ENCODE measurements around the gene NTSR1. TPM values are rescaled to one million over a fixed set of nuclear protein-coding genes. Genes with fewer than 3 reads are reported as not detected.

Gene NTSR1
- total and polyA plus RNA-seq, 9 donors = 0.05 to 0.23 (median 0.08) TPM; not detected in 5

DNA sequence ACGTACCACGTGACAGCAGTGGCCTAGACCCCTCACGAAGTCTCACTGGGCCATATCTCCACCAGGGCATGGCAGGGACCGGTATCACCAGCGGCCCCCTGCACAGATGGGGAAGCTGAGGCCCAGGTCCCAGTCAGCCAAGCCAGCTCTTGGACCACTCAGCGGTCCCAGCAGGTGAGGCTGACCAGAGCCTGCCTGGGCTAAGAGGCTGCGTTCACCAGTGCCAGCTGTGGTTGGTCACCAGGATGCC, 85.0 kb downstream of the NTSR1 start:
- intact Hi-C loops (cut with DNase I) = loop anchor here in 3 of 4 donors (5.0 kb wide), 4 partner anchors 126 to 491 kb away; partner anchors contain the start of gene ADRM1 (in 1 of the 3)
- Histone ChIP-seq H3K4me1 (ENCODE audit: insufficient read depth) (peaks cover 7% of the 10 kb centered on the region), H3K27ac (peak overlapping the region; percentile 80 to 92), H3K9me3 (no peaks in the 10 kb centered on the region), H3K4me3 (peak overlapping the region; percentile 48), H3K36me3 (no peaks in the 10 kb centered on the region), H3K27me3 (no peaks in the 10 kb centered on the region)
- TF ChIP-seq EP300 (IDR thresholded peaks at IDR 0.05) (no peak), POLR2A (IDR thresholded peaks at IDR 0.05) (no peak)
- TF ChIP-seq, protein P1, sequence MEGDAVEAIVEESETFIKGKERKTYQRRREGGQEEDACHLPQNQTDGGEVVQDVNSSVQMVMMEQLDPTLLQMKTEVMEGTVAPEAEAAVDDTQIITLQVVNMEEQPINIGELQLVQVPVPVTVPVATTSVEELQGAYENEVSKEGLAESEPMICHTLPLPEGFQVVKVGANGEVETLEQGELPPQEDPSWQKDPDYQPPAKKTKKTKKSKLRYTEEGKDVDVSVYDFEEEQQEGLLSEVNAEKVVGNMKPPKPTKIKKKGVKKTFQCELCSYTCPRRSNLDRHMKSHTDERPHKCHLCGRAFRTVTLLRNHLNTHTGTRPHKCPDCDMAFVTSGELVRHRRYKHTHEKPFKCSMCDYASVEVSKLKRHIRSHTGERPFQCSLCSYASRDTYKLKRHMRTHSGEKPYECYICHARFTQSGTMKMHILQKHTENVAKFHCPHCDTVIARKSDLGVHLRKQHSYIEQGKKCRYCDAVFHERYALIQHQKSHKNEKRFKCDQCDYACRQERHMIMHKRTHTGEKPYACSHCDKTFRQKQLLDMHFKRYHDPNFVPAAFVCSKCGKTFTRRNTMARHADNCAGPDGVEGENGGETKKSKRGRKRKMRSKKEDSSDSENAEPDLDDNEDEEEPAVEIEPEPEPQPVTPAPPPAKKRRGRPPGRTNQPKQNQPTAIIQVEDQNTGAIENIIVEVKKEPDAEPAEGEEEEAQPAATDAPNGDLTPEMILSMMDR (IDR thresholded peaks at IDR 0.05) = no peak
- DNase-seq = no peak
- 41 to 45% (median 41%) methylated on average over 6 to 7 of the region's 7 CpGs for WGBS, 3 donors

- Histone ChIP-seq H3K4me3 (peak overlapping the region; percentile 78), H3K4me1 (ENCODE audit: insufficient read depth) (peaks cover 7% of the 10 kb centered on the region), H3K27ac (peak overlapping the region; percentile 92), H3K36me3 (no peaks in the 10 kb centered on the region), H3K27me3 (no peaks in the 10 kb centered on the region), H3K9me3 (no peaks in the 10 kb centered on the region)
- intact Hi-C loops (cut with DNase I) = loop anchor here in 3 of 4 donors (5.0 kb wide), 4 partner anchors 127 to 492 kb away; partner anchors contain the start of gene ADRM1 (in 1 of the 3)
- WGBS, 3 donors = 1 to 3% (median 1%) methylated on average over 30 to 69 of the region's 69 CpGs
- TF ChIP-seq EP300 (IDR thresholded peaks at IDR 0.05) = no peak
- TF ChIP-seq, protein P1 (IDR thresholded peaks at IDR 0.05) = peak in 1 of 3 donors; percentile 17
- peak; percentile 94 for TF ChIP-seq POLR2A (IDR thresholded peaks at IDR 0.05)
- peak; percentile 97 to 99 (median 98) for DNase-seq
Measured at GRCh38 chr20:62794007-62794724, 85.5 kb downstream of the NTSR1 start.

DNA sequence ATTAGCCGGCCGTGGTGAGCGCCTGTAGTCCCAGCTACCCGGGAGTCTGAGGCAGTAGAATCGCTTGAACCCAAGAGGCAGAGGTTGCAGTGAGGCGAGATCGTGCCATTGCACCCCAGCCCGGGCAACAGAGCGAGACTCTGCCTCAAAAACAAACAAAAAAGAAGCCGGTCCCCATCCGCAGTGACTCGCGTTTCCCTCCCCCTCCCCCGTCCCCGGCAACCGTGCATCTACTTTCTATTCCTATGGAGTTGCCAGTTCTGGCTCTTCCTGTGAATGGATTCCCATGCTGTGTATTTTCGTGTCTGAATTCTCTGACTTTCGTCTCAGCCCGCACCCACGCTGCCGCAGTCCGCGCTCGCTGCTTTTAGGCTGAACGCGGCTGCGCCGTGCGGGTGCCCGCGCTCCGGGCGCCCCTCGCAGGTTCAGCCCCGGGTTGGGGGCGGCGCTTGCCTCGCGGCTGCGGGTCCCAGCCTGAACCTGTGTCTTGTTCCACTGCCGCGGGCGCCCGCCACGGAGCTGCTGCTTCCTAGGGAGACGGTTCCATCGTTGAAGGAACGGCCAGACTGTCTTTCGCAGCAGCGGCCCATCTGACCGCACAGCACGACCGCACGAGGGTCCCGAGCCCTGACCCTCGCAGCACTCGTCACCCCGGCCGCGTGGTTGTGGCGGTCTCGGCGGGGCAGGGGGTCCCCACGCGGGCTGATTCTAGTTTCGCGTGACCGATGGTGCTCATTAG, 86.6 kb downstream of the NTSR1 start:
- TF ChIP-seq POLR2A (IDR thresholded peaks at IDR 0.05) (no peak), EP300 (IDR thresholded peaks at IDR 0.05) (no peak)
- TF ChIP-seq, protein P1 (IDR thresholded peaks at IDR 0.05) = no peak
- Histone ChIP-seq H3K4me3 (peak overlapping the region; percentile 78), H3K27ac (peak overlapping the region; percentile 92), H3K4me1 (ENCODE audit: insufficient read depth) (peaks cover 7% of the 10 kb centered on the region), H3K36me3 (no peaks in the 10 kb centered on the region), H3K27me3 (no peaks in the 10 kb centered on the region), H3K9me3 (no peaks in the 10 kb centered on the region)
- intact Hi-C loops (cut with DNase I) = no loop called here
- peak; percentile 62 to 80 (median 70) for DNase-seq
- WGBS, 3 donors = 0 to 1% (median 1%) methylated on average over 68 of the region's 68 CpGs

- peak in 3 of 5 donors; percentile 59 to 69 (median 63) for DNase-seq
- Histone ChIP-seq H3K4me1 (ENCODE audit: insufficient read depth) (peaks cover 7% of the 10 kb centered on the region), H3K27ac (peak overlapping the region; percentile 92 to 94), H3K9me3 (no peaks in the 10 kb centered on the region), H3K27me3 (no peaks in the 10 kb centered on the region), H3K36me3 (no peaks in the 10 kb centered on the region), H3K4me3 (peak overlapping the region; percentile 78)
- intact Hi-C loops (cut with DNase I) = no loop called here
- TF ChIP-seq POLR2A (IDR thresholded peaks at IDR 0.05) (no peak), EP300 (IDR thresholded peaks at IDR 0.05) (no peak)
- TF ChIP-seq, protein P1 (IDR thresholded peaks at IDR 0.05) = no peak
- 12 to 34% (median 15%) methylated on average over 17 to 53 of the region's 53 CpGs for WGBS, 3 donors
Measured at GRCh38 chr20:62796699-62797491, 88.3 kb downstream of the NTSR1 start.

Measured in ovary (tissue), 9 donors.